Renal cortex interstitium (tissue), 11 donors: ENCODE data around the gene CNOT6L. TPM values are rescaled to one million over a fixed set of nuclear protein-coding genes. Genes with fewer than 3 reads are reported as not detected.
A peak's percentile ranks its signal among the peaks of the same experiment; 100 is the strongest.

Experiments used
- DNase-seq, 11 donors: peaks; one replicate each; pipeline ENCODE4 v3.0.0-alpha.2; 2013; ENCODE audit warnings: low read depth in 9 of 11, low spot score in 4 of 11; ENCODE audit errors: extremely low read depth in 1 of 11
- polyA plus RNA-seq, 3 donors: library from polyadenylated mRNA; unstranded; fragments of 120-200 nt; gene quantifications; one replicate each; pipeline ENCODE4 v1.2.1, GENCODE V29; 2013; ENCODE audit not compliant: insufficient read length in 3 of 3

The CNOT6L gene
- polyA plus RNA-seq, 3 donors = 32.8 to 39.7 (median 38.9) TPM

GRCh38 chr4:77833126-77833724 is 14.1 kb upstream of the CNOT6L start:
- no peak for DNase-seq

GRCh38 chr4:77827343-77827742 is 8.2 kb upstream of the CNOT6L start:
- DNase-seq = no peak

GRCh38 chr4:77826275-77826674 is 7.1 kb upstream of the CNOT6L start:
- DNase-seq = no peak

GRCh38 chr4:77821775-77822174 is 2.6 kb upstream of the CNOT6L start:
- DNase-seq = no peak

GRCh38 chr4:77820649-77821561 is 1.7 kb upstream of the CNOT6L start:
- DNase-seq = peak in 3 of 11 donors; percentile 2 to 33 (median 5)

GRCh38 chr4:77819843-77820648 is 878 bp upstream of the CNOT6L start:
- DNase-seq = peak in 10 of 11 donors; percentile 79 to 89 (median 86)

- peak in 2 of 11 donors; percentile 7 to 45 for DNase-seq
Measured at GRCh38 chr4:77819404-77819842, 255 bp upstream of the CNOT6L start.

- DNase-seq = peak in 9 of 11 donors; percentile 58 to 84 (median 74)
Measured at GRCh38 chr4:77818073-77818601, 1.0 kb downstream of the CNOT6L start.

- DNase-seq = peak in 5 of 11 donors; percentile 6 to 28 (median 18)
Measured at GRCh38 chr4:77817304-77818072, 1.7 kb downstream of the CNOT6L start.

- DNase-seq = no peak
Measured at GRCh38 chr4:77816546-77816945, 2.6 kb downstream of the CNOT6L start.

GRCh38 chr4:77815636-77816035 is 3.5 kb downstream of the CNOT6L start:
- DNase-seq = no peak

GRCh38 chr4:77805840-77806239 is 13.3 kb downstream of the CNOT6L start:
- DNase-seq = no peak

GRCh38 chr4:77804471-77804870 is 14.7 kb downstream of the CNOT6L start:
- DNase-seq = no peak

- DNase-seq = no peak
Measured at GRCh38 chr4:77802402-77802801, 16.8 kb downstream of the CNOT6L start.

GRCh38 chr4:77801260-77801608 is 17.9 kb downstream of the CNOT6L start:
- DNase-seq = no peak

GRCh38 chr4:77800483-77801259 is 18.5 kb downstream of the CNOT6L start:
- no peak for DNase-seq

GRCh38 chr4:77800077-77800476 is 19.1 kb downstream of the CNOT6L start:
- no peak for DNase-seq

- no peak for DNase-seq
Measured at GRCh38 chr4:77798385-77798784, 20.8 kb downstream of the CNOT6L start.
